Fibroblast of villous mesenchyme (primary cell): ENCODE data around the gene PHF21B. TPM values are rescaled to one million over a fixed set of nuclear protein-coding genes. Genes with fewer than 3 reads are reported as not detected.

ENCODE experiments used
- DNase-seq: peaks from one replicate; pipeline ENCODE4 v3.0.0-alpha.2; 2010; ENCODE audit warnings: low read depth
- H3K4me3 ChIP-seq: 2 replicates; pipeline ENCODE4 v1.5.1; 2011; ENCODE audit warnings: low read depth, mild to moderate bottlenecking, low read length
- CTCF ChIP-seq: IDR thresholded peaks from 2 replicates; pipeline ENCODE4 v1.5.1; 2012; ENCODE audit warnings: low read depth, mild to moderate bottlenecking, low read length; ENCODE audit not compliant: insufficient read depth
- total RNA-seq: library from RNA; depleted of rRNA; stranded (reverse); fragments of >200 nt; gene quantifications from 2 replicates; pipeline ENCODE4 v1.2.3, GENCODE V29; 2012

PHF21B gene
- total RNA-seq, 1 donor = not detected

- no peak for TF ChIP-seq CTCF
- H3K4me3 ChIP-seq = no peak overlapping the region
- DNase-seq = no peak
These were observed 169.0 kb downstream of the PHF21B start for GRCh38 chr22:44840611-44841322.

GRCh38 chr22:44839721-44840120, 170.1 kb downstream of the PHF21B start:
- TF ChIP-seq CTCF = no peak
- DNase-seq = no peak
- no peak overlapping the region for H3K4me3 ChIP-seq

GRCh38 chr22:44839061-44839460, 170.7 kb downstream of the PHF21B start:
- H3K4me3 ChIP-seq = no peak overlapping the region
- no peak for DNase-seq
- no peak for TF ChIP-seq CTCF

GRCh38 chr22:44838316-44839016, 171.3 kb downstream of the PHF21B start:
- DNase-seq = no peak
- no peak for TF ChIP-seq CTCF
- no peak overlapping the region for H3K4me3 ChIP-seq

GRCh38 chr22:44837481-44837880, 172.3 kb downstream of the PHF21B start:
- no peak overlapping the region for H3K4me3 ChIP-seq
- TF ChIP-seq CTCF = no peak
- no peak for DNase-seq

GRCh38 chr22:44834065-44834464, 175.7 kb downstream of the PHF21B start:
- TF ChIP-seq CTCF = no peak
- H3K4me3 ChIP-seq = no peak overlapping the region
- DNase-seq = no peak
